Aorta (tissue), 5 donors: Measurements from ENCODE around the gene CD6. TPM values are rescaled to one million over a fixed set of nuclear protein-coding genes. Genes with fewer than 3 reads are reported as not detected.

Source experiments
- ATAC-seq: fragments of 200-7000 bp; cut with Tn5 transposase; one replicate; pipeline ENCODE4 v1.9.1; 2022; ENCODE audit warnings: moderate library complexity; ENCODE audit not compliant: low FRiP score
- DNase-seq, 2 donors: peaks; one replicate each; pipeline ENCODE4 v3.0.0-alpha.2; 2020
- H3K27ac ChIP-seq, 2 donors: one replicate each; pipeline ENCODE4 v1.5.1; 2013; ENCODE audit warnings: low read length in 2 of 2, mild to moderate bottlenecking in 2 of 2, moderate library complexity in 2 of 2, control low read depth in 1 of 2, inconsistent platforms in 1 of 2, low read depth in 1 of 2
- H3K27me3 ChIP-seq, 2 donors: one replicate each; pipeline ENCODE4 v1.6.1; 2013; ENCODE audit warnings: control low read depth in 1 of 2, low read length in 1 of 2, mild to moderate bottlenecking in 1 of 2, moderate library complexity in 1 of 2; ENCODE audit not compliant: insufficient read depth in 2 of 2, control insufficient read depth in 1 of 2
- H3K36me3 ChIP-seq, 2 donors: one replicate each; pipeline ENCODE4 v1.6.1; 2013; ENCODE audit warnings: control low read depth in 1 of 2, low read length in 1 of 2, mild to moderate bottlenecking in 1 of 2; ENCODE audit not compliant: insufficient read depth in 2 of 2, control insufficient read depth in 1 of 2
- H3K4me1 ChIP-seq, 2 donors: one replicate each; pipeline ENCODE4 v1.6.1; 2013; ENCODE audit warnings: low read length in 2 of 2, control low read depth in 1 of 2, mild to moderate bottlenecking in 1 of 2, moderate library complexity in 1 of 2; ENCODE audit not compliant: insufficient read depth in 2 of 2, control insufficient read depth in 1 of 2
- H3K4me3 ChIP-seq, 2 donors: one replicate each; pipeline ENCODE4 v1.5.1; 2013; ENCODE audit warnings: low read length in 2 of 2, control low read depth in 1 of 2, mild to moderate bottlenecking in 1 of 2
- H3K9me3 ChIP-seq: one replicate; pipeline ENCODE4 v1.6.1; 2013; ENCODE audit warnings: mild to moderate bottlenecking, low read length; ENCODE audit not compliant: control insufficient read depth
- WGBS, 2 donors: extraction: QIAGEN DNeasy Blood & Tissue Kit; methylation state at CpG; one replicate each; pipeline ENCODE4 v1.1.7; 2013; 5-methylcytosine and 5-hydroxymethylcytosine counted together
- intact Hi-C, 2 donors: fragments of 100-400 bp; cut with DNase I; formaldehyde crosslinking; loops; one replicate each; pipeline versions ENCODE4 v1.14.2 to v1.15.0; 2022
- polyA plus RNA-seq, 2 donors: library from polyadenylated mRNA; stranded (reverse); fragments of 200-250 nt; gene quantifications; one replicate each; pipeline ENCODE4 v1.2.3, GENCODE V29; 2013
- total RNA-seq, 2 donors: library from RNA; stranded (reverse); fragmentation: NEBNext Ultra II Directional; extraction: Animal tissue kit (Norgen Biotek cat#: 25700); gene quantifications; one replicate each; pipeline ENCODE4 v1.2.1, GENCODE V29; 2021
- donor health status: healthy with polysubstance abuse.
- donor health status: Bipolar disorder and iron deficiency.
- donor health status: DM: no; HTN: no; CAD: no.
- donor health status: DM: no; HTN: no; CAD: no.
- donor health status: DM: yes; HTN: yes; CAD: no.

Gene CD6
- total and polyA plus RNA-seq, 4 donors, result 1.3 to 2.2 (median 1.4) TPM

- no peaks in the 10 kb centered on the region for H3K27me3 ChIP-seq
- DNase-seq (no peak), ATAC-seq (no peak)
- intact Hi-C loops, result no loop called here
- no peaks in the 10 kb centered on the region for H3K4me1 ChIP-seq
- H3K36me3 ChIP-seq, result no peaks in the 10 kb centered on the region
- WGBS, 2 donors, result 39 to 46% methylated on average over 10 of the region's 10 CpGs
- H3K27ac ChIP-seq, result no peak overlapping the region
- H3K4me3 ChIP-seq, result no peak overlapping the region
- H3K9me3 ChIP-seq, result no peaks in the 10 kb centered on the region
Measured at GRCh38 chr11:61004180-61004611, 32.7 kb downstream of the CD6 start.

GRCh38 chr11:61004761-61005181, 33.3 kb downstream of the CD6 start:
- DNase-seq (no peak), ATAC-seq (no peak)
- Histone ChIP-seq H3K36me3 (no peaks in the 10 kb centered on the region), H3K9me3 (no peaks in the 10 kb centered on the region), H3K27ac (no peak overlapping the region), H3K4me1 (no peaks in the 10 kb centered on the region), H3K4me3 (no peak overlapping the region), H3K27me3 (no peaks in the 10 kb centered on the region)
- 65 to 68% methylated on average over 5 of the region's 5 CpGs for WGBS, 2 donors
- intact Hi-C loops, result no loop called here

- no peak for DNase-seq
- 6% methylated on average over 44 to 52 of the region's 52 CpGs for WGBS, 2 donors
- intact Hi-C loops, result no loop called here
- H3K27me3 ChIP-seq, result no peaks in the 10 kb centered on the region
- H3K4me3 ChIP-seq, result no peak overlapping the region
- no peak overlapping the region for H3K27ac ChIP-seq
- no peak for ATAC-seq
- no peaks in the 10 kb centered on the region for H3K9me3 ChIP-seq
- no peaks in the 10 kb centered on the region for H3K36me3 ChIP-seq
- H3K4me1 ChIP-seq, result no peaks in the 10 kb centered on the region
Measured at GRCh38 chr11:61007383-61007955, 36.0 kb downstream of the CD6 start.

- H3K27ac ChIP-seq, result no peak overlapping the region
- H3K27me3 ChIP-seq, result no peaks in the 10 kb centered on the region
- no peaks in the 10 kb centered on the region for H3K4me1 ChIP-seq
- DNase-seq (peak in 1 of 2 donors; percentile 73), ATAC-seq (peak; percentile 5)
- 17 to 18% methylated on average over 49 to 54 of the region's 54 CpGs for WGBS, 2 donors
- H3K36me3 ChIP-seq, result no peaks in the 10 kb centered on the region
- H3K9me3 ChIP-seq, result no peaks in the 10 kb centered on the region
- intact Hi-C loops, result no loop called here
- no peak overlapping the region for H3K4me3 ChIP-seq
Measured at GRCh38 chr11:61007956-61008896, 36.7 kb downstream of the CD6 start.

GRCh38 chr11:61008971-61009370, 37.5 kb downstream of the CD6 start:
- ATAC-seq (no peak), DNase-seq (no peak)
- WGBS, 2 donors, result 71 to 81% methylated on average over 5 of the region's 5 CpGs
- Histone ChIP-seq H3K4me3 (no peak overlapping the region), H3K27me3 (no peaks in the 10 kb centered on the region), H3K27ac (no peak overlapping the region), H3K36me3 (no peaks in the 10 kb centered on the region), H3K4me1 (no peaks in the 10 kb centered on the region), H3K9me3 (no peaks in the 10 kb centered on the region)
- intact Hi-C loops, result no loop called here

GRCh38 chr11:61009392-61010275, 38.2 kb downstream of the CD6 start:
- Histone ChIP-seq H3K4me1 (no peaks in the 10 kb centered on the region), H3K4me3 (no peak overlapping the region), H3K27ac (no peak overlapping the region), H3K36me3 (no peaks in the 10 kb centered on the region), H3K27me3 (no peaks in the 10 kb centered on the region), H3K9me3 (no peaks in the 10 kb centered on the region)
- no peak for DNase-seq
- 87 to 93% methylated on average over 15 of the region's 15 CpGs for WGBS, 2 donors
- intact Hi-C loops, result no loop called here
- ATAC-seq, result no peak

- Histone ChIP-seq H3K27ac (no peak overlapping the region), H3K4me1 (no peaks in the 10 kb centered on the region), H3K27me3 (no peaks in the 10 kb centered on the region), H3K36me3 (no peaks in the 10 kb centered on the region), H3K4me3 (no peak overlapping the region), H3K9me3 (no peaks in the 10 kb centered on the region)
- ATAC-seq (no peak), DNase-seq (no peak)
- intact Hi-C loops, result no loop called here
- 87 to 90% methylated on average over 15 to 16 of the region's 16 CpGs for WGBS, 2 donors
Measured at GRCh38 chr11:61010466-61011228, 39.2 kb downstream of the CD6 start.

GRCh38 chr11:61011229-61011870, 39.9 kb downstream of the CD6 start:
- H3K36me3 ChIP-seq, result no peaks in the 10 kb centered on the region
- DNase-seq, result no peak
- no peaks in the 10 kb centered on the region for H3K4me1 ChIP-seq
- intact Hi-C loops, result no loop called here
- no peak overlapping the region for H3K27ac ChIP-seq
- WGBS, 2 donors, result 54 to 66% methylated on average over 7 of the region's 7 CpGs
- no peak overlapping the region for H3K4me3 ChIP-seq
- peak; percentile 42 for ATAC-seq
- no peaks in the 10 kb centered on the region for H3K27me3 ChIP-seq
- H3K9me3 ChIP-seq, result no peaks in the 10 kb centered on the region
